Effector memory CD4-positive, alpha-beta T cell (primary cell): ENCODE measurements around the gene RELN.

Experiments used
- DNase-seq, 3 donors: peaks; one replicate each; pipeline ENCODE4 v3.0.0-alpha.2; 2020
- H3K27ac ChIP-seq: 2 replicates; pipeline ENCODE4 v1.7.0; 2013; ENCODE audit warnings: mild to moderate bottlenecking, low read length, moderate library complexity; ENCODE audit not compliant: insufficient read depth, poor library complexity, severe bottlenecking
- H3K27me3 ChIP-seq: replicated peaks from 2 replicates; pipeline ENCODE4 v1.7.0; 2013; ENCODE audit warnings: mild to moderate bottlenecking, low read length; ENCODE audit not compliant: insufficient read depth, control insufficient read depth, poor library complexity, severe bottlenecking
- H3K36me3 ChIP-seq: 2 replicates; pipeline ENCODE4 v1.7.0; 2013; ENCODE audit warnings: mild to moderate bottlenecking, low read length, moderate library complexity; ENCODE audit not compliant: control insufficient read depth, insufficient read depth
- H3K4me1 ChIP-seq: 2 replicates; pipeline ENCODE4 v1.7.0; 2013; ENCODE audit warnings: low read length, mild to moderate bottlenecking; ENCODE audit not compliant: control insufficient read depth, insufficient read depth, poor library complexity, severe bottlenecking
- H3K4me3 ChIP-seq: 2 replicates; pipeline ENCODE4 v1.7.0; 2013; ENCODE audit warnings: low read length, low read depth, mild to moderate bottlenecking; ENCODE audit not compliant: insufficient read depth, poor library complexity, severe bottlenecking
- H3K9me3 ChIP-seq: 2 replicates; pipeline ENCODE4 v1.7.0; 2013; ENCODE audit warnings: mild to moderate bottlenecking, low read length, moderate library complexity; ENCODE audit not compliant: control insufficient read depth

Gene RELN

GRCh38 chr7:103983201-103983977 lies 6.1 kb downstream of the RELN start:
- H3K4me3 ChIP-seq: no peak overlapping the region
- H3K4me1 ChIP-seq: no peaks in the 10 kb centered on the region
- no peak overlapping the region for H3K27ac ChIP-seq
- DNase-seq: no peak
- no peaks in the 10 kb centered on the region for H3K9me3 ChIP-seq
- H3K36me3 ChIP-seq: no peaks in the 10 kb centered on the region
- H3K27me3 ChIP-seq: peaks cover 5% of the 10 kb centered on the region

GRCh38 chr7:103981003-103981423 lies 8.4 kb downstream of the RELN start:
- Histone ChIP-seq H3K4me1 (no peaks in the 10 kb centered on the region), H3K9me3 (no peaks in the 10 kb centered on the region), H3K36me3 (no peaks in the 10 kb centered on the region), H3K4me3 (no peak overlapping the region), H3K27ac (no peak overlapping the region), H3K27me3 (no peaks in the 10 kb centered on the region)
- no peak for DNase-seq

GRCh38 chr7:103972779-103973434 lies 16.6 kb downstream of the RELN start:
- no peaks in the 10 kb centered on the region for H3K27me3 ChIP-seq
- no peak overlapping the region for H3K27ac ChIP-seq
- H3K36me3 ChIP-seq: no peaks in the 10 kb centered on the region
- H3K4me1 ChIP-seq: no peaks in the 10 kb centered on the region
- H3K9me3 ChIP-seq: no peaks in the 10 kb centered on the region
- no peak for DNase-seq
- H3K4me3 ChIP-seq: no peak overlapping the region

- Histone ChIP-seq H3K9me3 (no peaks in the 10 kb centered on the region), H3K27me3 (no peaks in the 10 kb centered on the region), H3K4me3 (no peak overlapping the region), H3K4me1 (no peaks in the 10 kb centered on the region), H3K36me3 (no peaks in the 10 kb centered on the region), H3K27ac (no peak overlapping the region)
- no peak for DNase-seq
Observed at GRCh38 chr7:103967401-103967800, 22.1 kb downstream of the RELN start.

GRCh38 chr7:103966593-103967277 lies 22.7 kb downstream of the RELN start:
- Histone ChIP-seq H3K9me3 (no peaks in the 10 kb centered on the region), H3K27ac (no peak overlapping the region), H3K4me3 (no peak overlapping the region), H3K27me3 (no peaks in the 10 kb centered on the region), H3K4me1 (no peaks in the 10 kb centered on the region), H3K36me3 (no peaks in the 10 kb centered on the region)
- DNase-seq: no peak

- no peaks in the 10 kb centered on the region for H3K9me3 ChIP-seq
- no peaks in the 10 kb centered on the region for H3K27me3 ChIP-seq
- no peaks in the 10 kb centered on the region for H3K4me1 ChIP-seq
- H3K36me3 ChIP-seq: no peaks in the 10 kb centered on the region
- no peak overlapping the region for H3K27ac ChIP-seq
- no peak for DNase-seq
- no peak overlapping the region for H3K4me3 ChIP-seq
Observed at GRCh38 chr7:103964269-103964668, 25.2 kb downstream of the RELN start.

- no peak for DNase-seq
- Histone ChIP-seq H3K4me3 (no peak overlapping the region), H3K36me3 (no peaks in the 10 kb centered on the region), H3K4me1 (no peaks in the 10 kb centered on the region), H3K9me3 (no peaks in the 10 kb centered on the region), H3K27me3 (no peaks in the 10 kb centered on the region), H3K27ac (no peak overlapping the region)
Observed at GRCh38 chr7:103962070-103962469, 27.4 kb downstream of the RELN start.

- Histone ChIP-seq H3K4me3 (no peak overlapping the region), H3K27me3 (no peaks in the 10 kb centered on the region), H3K4me1 (no peaks in the 10 kb centered on the region), H3K27ac (no peak overlapping the region), H3K9me3 (no peaks in the 10 kb centered on the region), H3K36me3 (no peaks in the 10 kb centered on the region)
- DNase-seq: no peak
Observed at GRCh38 chr7:103958284-103958818, 31.1 kb downstream of the RELN start.

GRCh38 chr7:103955985-103956384 lies 33.5 kb downstream of the RELN start:
- H3K27me3 ChIP-seq: no peaks in the 10 kb centered on the region
- DNase-seq: no peak
- no peak overlapping the region for H3K27ac ChIP-seq
- no peak overlapping the region for H3K4me3 ChIP-seq
- H3K4me1 ChIP-seq: no peaks in the 10 kb centered on the region
- no peaks in the 10 kb centered on the region for H3K9me3 ChIP-seq
- H3K36me3 ChIP-seq: no peaks in the 10 kb centered on the region

GRCh38 chr7:103952408-103952807 lies 37.0 kb downstream of the RELN start:
- H3K4me1 ChIP-seq: no peaks in the 10 kb centered on the region
- H3K4me3 ChIP-seq: no peak overlapping the region
- H3K27ac ChIP-seq: no peak overlapping the region
- no peaks in the 10 kb centered on the region for H3K9me3 ChIP-seq
- no peak for DNase-seq
- H3K36me3 ChIP-seq: no peaks in the 10 kb centered on the region
- H3K27me3 ChIP-seq: no peaks in the 10 kb centered on the region
